ENCODE data around the gene MRPL18. TPM values are rescaled to one million over a fixed set of nuclear protein-coding genes. Genes with fewer than 3 reads are reported as not detected.

The MRPL18 gene
- total and polyA plus RNA-seq, 4 donors = 42.9 to 120 (median 61.3) TPM

DNA sequence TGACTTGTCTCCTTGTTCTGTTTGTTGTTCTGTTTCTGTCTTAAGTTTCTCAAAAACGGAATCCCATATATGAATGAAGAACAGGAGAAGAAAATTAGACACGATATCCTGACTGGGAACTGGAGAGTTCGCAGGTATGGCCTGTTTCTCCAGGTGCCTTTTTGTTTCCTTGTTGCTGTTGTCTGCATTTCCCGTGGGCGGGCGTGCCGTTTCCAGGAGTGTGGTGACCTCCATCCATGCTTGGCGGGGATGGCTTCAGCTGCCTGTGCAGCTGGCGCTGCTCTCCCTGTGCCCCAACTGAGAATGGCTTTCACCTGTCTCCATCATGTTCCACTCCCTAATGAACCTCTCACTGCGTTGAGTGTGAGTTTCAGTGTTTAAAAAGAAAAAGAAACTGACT lies 14.2 kb downstream of the MRPL18 start:
- Histone ChIP-seq H3K27me3 (ENCODE audit: control insufficient read depth in 3 of 3, insufficient read depth in 3 of 3, low read length in 2 of 3) (no peaks in the 10 kb centered on the region), H3K36me3 (ENCODE audit: control insufficient read depth in 4 of 4, insufficient read depth in 4 of 4, low read length in 4 of 4) (peaks cover 0 to 3% (median 1%) of the 10 kb centered on the region in 4 donors), H3K27ac (ENCODE audit: low read depth in 1 of 2, low read length in 1 of 2) (no peak overlapping the region), H3K4me1 (ENCODE audit: control insufficient read depth in 5 of 5, insufficient read depth in 5 of 5, low read length in 5 of 5) (peaks cover 0 to 7% (median 0%) of the 10 kb centered on the region in 5 donors), H3K9me3 (ENCODE audit: control insufficient read depth in 4 of 4, insufficient read depth in 3 of 4, low read length in 3 of 4) (no peaks in the 10 kb centered on the region), H3K4me3 (no peak overlapping the region), H3K9ac (ENCODE audit: insufficient read depth in 1 of 2, low read length in 2 of 2) (no peak overlapping the region)
- no peak for ATAC-seq (ENCODE audit: insufficient read depth, low FRiP score)
- TF ChIP-seq CTCF (IDR thresholded peaks at IDR 0.05; ENCODE audit: control extremely low read depth, extremely low read depth) = no peak
- 94% methylated on average over 10 of the region's 10 CpGs for WGBS, 2 donors
- DNase-seq = no peak

DNA sequence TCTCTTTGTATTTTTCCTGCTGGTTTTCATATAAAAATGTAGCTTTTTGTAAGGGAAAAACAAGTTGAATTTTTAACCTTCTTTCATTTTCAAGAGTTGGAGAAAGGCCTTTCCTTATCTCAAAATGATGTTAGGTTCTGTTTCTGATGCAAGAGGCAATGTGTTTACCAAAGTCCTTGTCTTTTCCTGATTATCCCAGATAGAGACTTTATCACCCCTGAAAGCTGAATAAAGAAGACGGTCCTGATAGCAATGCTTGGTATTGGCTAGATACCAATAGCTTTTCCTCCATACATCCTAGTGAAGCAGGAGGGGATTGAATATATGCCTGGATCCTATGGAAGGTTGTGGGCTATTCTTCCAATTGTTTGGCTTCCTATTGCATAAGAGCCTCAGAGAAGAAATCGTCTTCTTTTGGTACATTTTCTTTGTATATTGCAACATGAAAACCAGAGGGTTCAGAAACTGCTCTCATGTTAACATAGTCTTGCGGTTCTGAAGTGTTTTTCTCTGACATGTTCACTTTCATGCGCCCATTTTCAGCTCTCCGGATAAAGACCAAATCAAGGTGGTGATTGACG lies 15.3 kb downstream of the MRPL18 start:
- 60 to 77% methylated on average over 6 of the region's 6 CpGs for WGBS, 2 donors

DNA sequence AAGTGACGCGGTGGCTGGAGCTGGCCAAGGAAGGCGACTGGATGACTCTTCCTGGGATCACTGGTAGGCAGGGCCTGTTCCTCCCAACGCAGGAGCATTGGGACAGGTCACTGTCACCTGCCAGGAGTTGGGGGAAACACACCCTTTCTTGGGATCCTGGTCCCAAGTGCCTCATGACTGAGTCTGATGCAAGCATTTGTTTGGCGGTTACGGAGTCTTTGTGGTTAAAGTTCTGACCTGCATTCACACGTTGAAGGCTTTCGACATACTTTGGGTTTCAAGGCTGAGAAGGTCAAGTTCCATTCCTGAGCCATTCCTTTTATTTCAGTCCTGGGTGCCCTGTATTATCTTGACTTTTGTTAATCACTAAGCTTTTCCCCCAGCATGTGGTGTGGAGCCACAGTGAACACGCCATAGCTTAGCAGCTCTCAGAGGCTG lies 15.8 kb downstream of the MRPL18 start:
- Histone ChIP-seq H3K4me1 (ENCODE audit: control insufficient read depth in 5 of 5, insufficient read depth in 5 of 5, low read length in 5 of 5) (peaks cover 0 to 7% (median 0%) of the 10 kb centered on the region in 5 donors), H3K4me3 (no peak overlapping the region), H3K36me3 (ENCODE audit: control insufficient read depth in 4 of 4, insufficient read depth in 4 of 4, low read length in 4 of 4) (no peaks in the 10 kb centered on the region), H3K9me3 (ENCODE audit: control insufficient read depth in 4 of 4, insufficient read depth in 3 of 4, low read length in 3 of 4) (no peaks in the 10 kb centered on the region), H3K9ac (ENCODE audit: insufficient read depth in 1 of 2, low read length in 2 of 2) (no peak overlapping the region), H3K27me3 (ENCODE audit: control insufficient read depth in 3 of 3, insufficient read depth in 3 of 3, low read length in 2 of 3) (no peaks in the 10 kb centered on the region), H3K27ac (ENCODE audit: low read depth in 1 of 2, low read length in 1 of 2) (no peak overlapping the region)
- WGBS, 2 donors = 66 to 79% methylated on average over 9 of the region's 9 CpGs
- ATAC-seq (ENCODE audit: insufficient read depth, low FRiP score) (no peak), DNase-seq (no peak)
- no peak for TF ChIP-seq CTCF (IDR thresholded peaks at IDR 0.05; ENCODE audit: control extremely low read depth, extremely low read depth)

More for the DNA sequence above, 15.3 kb downstream of the MRPL18 start:
- no peak for DNase-seq
- H3K9me3 ChIP-seq (ENCODE audit: control insufficient read depth in 4 of 4, insufficient read depth in 3 of 4, low read length in 3 of 4) = no peaks in the 10 kb centered on the region
- H3K4me3 ChIP-seq = no peak overlapping the region
- no peaks in the 10 kb centered on the region for H3K36me3 ChIP-seq (ENCODE audit: control insufficient read depth in 4 of 4, insufficient read depth in 4 of 4, low read length in 4 of 4)
- no peak overlapping the region for H3K9ac ChIP-seq (ENCODE audit: insufficient read depth in 1 of 2, low read length in 2 of 2)
- H3K4me1 ChIP-seq (ENCODE audit: control insufficient read depth in 5 of 5, insufficient read depth in 5 of 5, low read length in 5 of 5) = peaks cover 0 to 7% (median 0%) of the 10 kb centered on the region in 5 donors
- TF ChIP-seq CTCF (IDR thresholded peaks at IDR 0.05; ENCODE audit: control extremely low read depth, extremely low read depth) = no peak
- no peak overlapping the region for H3K27ac ChIP-seq (ENCODE audit: low read depth in 1 of 2, low read length in 1 of 2)
- no peak for ATAC-seq (ENCODE audit: insufficient read depth, low FRiP score)
- H3K27me3 ChIP-seq (ENCODE audit: control insufficient read depth in 3 of 3, insufficient read depth in 3 of 3, low read length in 2 of 3) = no peaks in the 10 kb centered on the region

Data from lung (tissue), 12 donors.